Gastrocnemius medialis (tissue), 4 donors: Measurements from ENCODE around the gene LDLRAD1.
"Not testable (repeated sequence)": the region's sequence is repeated elsewhere in the genome, so short reads cannot be mapped to it uniquely, and the experiment has no call there.

Experiments
- CTCF ChIP-seq, 5 experiments: fragments of 450-650 bp in 3 of 5; fragments of 200-600 bp in 2 of 5; sonication (generic) in 2 of 5; IDR thresholded peaks in 4 of 5; conservative IDR thresholded peaks in 1 of 5; 1 replicate in 4 of 5; 2 replicates in 1 of 5; pipeline ENCODE4 v1.5.1; 2016 to 2019; ENCODE audit warnings: antibody characterized with exemption in 5 of 5, mild to moderate bottlenecking in 3 of 5, moderate library complexity in 3 of 5
- POLR2A ChIP-seq, 2 donors: fragments of 450-650 bp; IDR thresholded peaks; one replicate each; pipeline ENCODE4 v1.6.1; 2017; ENCODE audit warnings: antibody characterized with exemption in 2 of 2, mild to moderate bottlenecking in 2 of 2, moderate library complexity in 2 of 2

GRCh38 chr1:54050435-54050834 lies 32.4 kb upstream of the LDLRAD1 start:
- TF ChIP-seq CTCF (IDR thresholded peaks at IDR 0.05 in 4 of 5, conservative IDR thresholded peaks at IDR 0.05 in 1 of 5); POLR2A (IDR thresholded peaks at IDR 0.05): not testable (repeated sequence)
